Measurements from ENCODE around the gene CHDH.

CHDH gene

DNA sequence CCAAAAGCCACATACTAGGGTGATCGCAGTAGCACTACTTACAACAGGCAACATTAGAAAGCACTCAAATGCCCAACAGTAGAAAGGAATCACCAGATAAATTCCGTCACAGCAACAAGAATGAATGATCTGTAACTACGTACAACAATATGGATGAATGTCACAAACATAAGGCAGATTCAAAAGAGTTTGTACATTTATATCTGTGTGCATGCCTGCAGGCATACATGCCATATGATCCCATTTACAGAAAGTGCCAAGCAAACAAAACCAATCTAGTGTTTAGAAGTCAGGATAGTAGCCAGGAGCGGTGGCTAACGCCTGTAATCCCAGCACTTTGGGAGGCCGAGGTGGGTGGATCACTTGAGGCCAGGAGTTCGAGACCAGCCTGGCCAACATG lies 3.7 kb upstream of the CHDH start:
- TF ChIP-seq ZNF274 (IDR thresholded peaks at IDR 0.05; ENCODE audit: low read depth, low read length) (no peak), YY1 (IDR thresholded peaks at IDR 0.05; ENCODE audit: insufficient read depth, insufficient read length) (no peak), SUZ12 (IDR thresholded peaks at IDR 0.05; ENCODE audit: extremely low read depth, insufficient read depth, insufficient read length) (no peak)
- no peak overlapping the region for H3K9ac ChIP-seq (ENCODE audit: insufficient read length, low read depth)
- no peak overlapping the region for H3K4me3 ChIP-seq (ENCODE audit: insufficient read length, low read depth)
- peaks cover 8% of the 10 kb centered on the region for H3K27me3 ChIP-seq (ENCODE audit: insufficient read depth, insufficient read length)
- peaks cover 5% of the 10 kb centered on the region for H3K4me1 ChIP-seq (ENCODE audit: insufficient read depth, insufficient read length)
- H3K9me3 ChIP-seq (ENCODE audit: insufficient read depth, low read length): no peaks in the 10 kb centered on the region
- H3K36me3 ChIP-seq (ENCODE audit: insufficient read depth, insufficient read length, low read length): peaks cover 22% of the 10 kb centered on the region
- DNase-seq (ENCODE audit: low read depth, low spot score): no peak

DNA sequence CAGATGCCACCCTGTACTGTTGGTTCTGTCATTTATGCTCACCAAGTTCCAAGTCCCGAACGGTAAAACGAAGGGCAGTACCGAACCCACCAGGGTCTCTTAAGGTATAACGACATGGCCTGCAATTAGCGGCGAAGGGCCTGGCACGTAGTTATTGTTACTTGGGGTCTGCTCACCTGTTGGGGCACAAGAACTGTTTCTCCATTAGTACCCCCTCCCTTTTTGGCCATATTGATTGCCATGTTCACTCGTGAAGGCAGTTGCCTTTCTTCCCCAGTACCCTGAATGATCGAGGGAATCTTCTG lies 584 bp upstream of the CHDH start:
- H3K27me3 ChIP-seq (ENCODE audit: insufficient read depth, insufficient read length): peaks cover 8% of the 10 kb centered on the region
- peaks cover 26% of the 10 kb centered on the region for H3K4me1 ChIP-seq (ENCODE audit: insufficient read depth, insufficient read length)
- peaks cover 12% of the 10 kb centered on the region for H3K36me3 ChIP-seq (ENCODE audit: insufficient read depth, insufficient read length, low read length)
- TF ChIP-seq YY1 (IDR thresholded peaks at IDR 0.05; ENCODE audit: insufficient read depth, insufficient read length) (no peak), SUZ12 (IDR thresholded peaks at IDR 0.05; ENCODE audit: extremely low read depth, insufficient read depth, insufficient read length) (no peak), ZNF274 (IDR thresholded peaks at IDR 0.05; ENCODE audit: low read depth, low read length) (no peak)
- no peaks in the 10 kb centered on the region for H3K9me3 ChIP-seq (ENCODE audit: insufficient read depth, low read length)
- H3K9ac ChIP-seq (ENCODE audit: insufficient read length, low read depth): peak overlapping the region; percentile 94
- DNase-seq (ENCODE audit: low read depth, low spot score): no peak
- H3K4me3 ChIP-seq (ENCODE audit: insufficient read length, low read depth): peak overlapping the region; percentile 71

DNA sequence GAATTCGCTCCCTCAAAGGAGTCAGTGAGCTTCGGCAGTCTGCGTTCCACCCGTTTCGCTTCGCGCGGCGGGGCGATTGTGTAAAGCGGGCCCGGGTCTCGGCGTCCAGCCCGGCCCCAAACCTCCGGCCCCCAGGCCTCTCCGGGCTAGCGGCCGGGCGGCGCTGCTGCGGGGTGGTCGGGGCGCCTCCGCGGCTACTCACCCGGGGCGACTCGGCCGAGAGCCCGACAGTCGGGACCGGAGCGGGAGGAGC lies 412 bp downstream of the CHDH start:
- peaks cover 26% of the 10 kb centered on the region for H3K4me1 ChIP-seq (ENCODE audit: insufficient read depth, insufficient read length)
- no peak for TF ChIP-seq YY1 (IDR thresholded peaks at IDR 0.05; ENCODE audit: insufficient read depth, insufficient read length)
- no peak for TF ChIP-seq SUZ12 (IDR thresholded peaks at IDR 0.05; ENCODE audit: extremely low read depth, insufficient read depth, insufficient read length)
- TF ChIP-seq ZNF274 (IDR thresholded peaks at IDR 0.05; ENCODE audit: low read depth, low read length): no peak
- peaks cover 12% of the 10 kb centered on the region for H3K36me3 ChIP-seq (ENCODE audit: insufficient read depth, insufficient read length, low read length)
- H3K4me3 ChIP-seq (ENCODE audit: insufficient read length, low read depth): peak overlapping the region; percentile 71
- no peak for DNase-seq (ENCODE audit: low read depth, low spot score)
- H3K9me3 ChIP-seq (ENCODE audit: insufficient read depth, low read length): no peaks in the 10 kb centered on the region
- H3K27me3 ChIP-seq (ENCODE audit: insufficient read depth, insufficient read length): peaks cover 8% of the 10 kb centered on the region
- H3K9ac ChIP-seq (ENCODE audit: insufficient read length, low read depth): peak overlapping the region; percentile 94

DNA sequence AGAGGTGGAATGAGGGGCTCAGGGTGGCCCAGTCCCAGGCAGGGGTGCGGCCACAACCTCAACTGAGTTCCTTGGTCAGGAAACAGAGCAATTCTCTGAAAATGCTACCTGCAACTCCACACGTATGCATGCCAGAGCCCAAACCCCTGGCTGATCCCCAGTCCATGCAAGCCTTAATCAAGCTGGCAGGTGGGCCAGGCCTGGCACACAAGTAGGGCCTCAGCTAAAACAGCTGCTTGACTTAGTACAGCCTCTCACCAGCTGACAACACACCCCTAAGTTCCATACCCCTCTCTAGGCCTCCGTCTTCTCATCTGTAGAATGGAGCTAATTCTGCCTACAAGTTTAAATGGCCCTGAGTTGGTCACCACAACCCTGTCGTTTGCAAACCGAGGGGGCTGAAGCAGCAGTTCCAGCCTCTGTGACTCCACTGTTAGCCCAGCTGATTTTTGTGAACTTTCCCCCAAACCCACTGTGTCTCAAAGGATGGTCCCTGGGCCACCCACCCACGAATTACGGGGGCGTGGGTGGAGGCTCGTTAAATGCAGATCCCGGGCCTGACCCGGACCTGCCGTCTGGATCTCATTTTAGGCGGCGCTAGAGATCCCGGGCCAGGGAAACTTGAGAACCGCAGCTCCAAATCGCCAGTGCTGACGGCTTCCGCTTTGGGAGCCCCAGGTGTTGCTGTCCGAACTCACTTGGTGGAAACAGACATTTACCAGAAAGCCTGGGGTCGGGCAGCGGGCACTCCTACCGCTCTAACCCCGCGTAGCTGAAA lies 927 bp downstream of the CHDH start:
- no peaks in the 10 kb centered on the region for H3K9me3 ChIP-seq (ENCODE audit: insufficient read depth, low read length)
- peak overlapping the region; percentile 71 for H3K4me3 ChIP-seq (ENCODE audit: insufficient read length, low read depth)
- H3K9ac ChIP-seq (ENCODE audit: insufficient read length, low read depth): peak overlapping the region; percentile 94
- H3K4me1 ChIP-seq (ENCODE audit: insufficient read depth, insufficient read length): peaks cover 26% of the 10 kb centered on the region
- peaks cover 16% of the 10 kb centered on the region for H3K36me3 ChIP-seq (ENCODE audit: insufficient read depth, insufficient read length, low read length)
- no peak for TF ChIP-seq SUZ12 (IDR thresholded peaks at IDR 0.05; ENCODE audit: extremely low read depth, insufficient read depth, insufficient read length)
- TF ChIP-seq YY1 (IDR thresholded peaks at IDR 0.05; ENCODE audit: insufficient read depth, insufficient read length): no peak
- peaks cover 8% of the 10 kb centered on the region for H3K27me3 ChIP-seq (ENCODE audit: insufficient read depth, insufficient read length)
- DNase-seq (ENCODE audit: low read depth, low spot score): peak; percentile 66

DNA sequence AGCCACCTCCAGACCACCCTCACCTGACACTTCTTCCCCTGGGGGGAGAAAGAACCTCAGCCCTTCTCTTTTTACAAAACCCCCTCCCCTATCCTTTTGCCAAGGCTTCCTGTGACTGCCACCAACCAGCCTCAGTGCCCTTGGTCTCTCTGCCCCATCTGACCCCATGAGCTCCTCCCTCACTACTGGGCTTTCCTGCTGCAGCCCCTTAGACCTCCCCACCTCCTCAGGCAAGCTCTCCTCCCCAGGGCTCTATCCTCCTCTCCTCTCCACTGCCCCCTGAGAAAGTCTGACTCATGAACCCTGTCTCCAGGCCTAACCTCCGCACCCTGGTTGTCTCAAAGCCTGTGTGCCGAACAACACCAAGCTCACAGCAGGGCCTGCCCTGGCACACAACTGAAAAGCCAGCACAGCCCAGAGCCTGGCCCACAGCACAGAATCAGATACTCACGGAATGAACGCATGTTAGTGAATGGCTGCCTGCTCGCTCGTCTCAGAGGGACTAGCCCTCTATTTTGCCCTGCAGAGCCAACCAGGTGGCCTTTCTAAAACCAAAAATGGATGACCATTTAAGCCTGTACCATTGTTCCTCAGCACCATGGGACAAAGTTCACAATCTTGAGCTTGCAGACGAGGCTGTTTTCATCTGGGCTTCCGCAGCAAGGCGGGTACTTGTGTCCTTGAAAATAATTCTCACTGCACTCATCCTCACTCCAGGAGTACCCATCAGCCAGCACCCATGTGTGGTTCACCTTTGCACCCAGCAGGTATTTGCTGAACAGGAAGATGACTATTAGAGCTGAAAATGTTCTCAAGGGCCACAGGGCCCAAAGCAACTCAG lies 1.7 kb downstream of the CHDH start:
- no peak overlapping the region for H3K9ac ChIP-seq (ENCODE audit: insufficient read length, low read depth)
- TF ChIP-seq ZNF274 (IDR thresholded peaks at IDR 0.05; ENCODE audit: low read depth, low read length) (no peak), SUZ12 (IDR thresholded peaks at IDR 0.05; ENCODE audit: extremely low read depth, insufficient read depth, insufficient read length) (no peak), YY1 (IDR thresholded peaks at IDR 0.05; ENCODE audit: insufficient read depth, insufficient read length) (no peak)

DNA sequence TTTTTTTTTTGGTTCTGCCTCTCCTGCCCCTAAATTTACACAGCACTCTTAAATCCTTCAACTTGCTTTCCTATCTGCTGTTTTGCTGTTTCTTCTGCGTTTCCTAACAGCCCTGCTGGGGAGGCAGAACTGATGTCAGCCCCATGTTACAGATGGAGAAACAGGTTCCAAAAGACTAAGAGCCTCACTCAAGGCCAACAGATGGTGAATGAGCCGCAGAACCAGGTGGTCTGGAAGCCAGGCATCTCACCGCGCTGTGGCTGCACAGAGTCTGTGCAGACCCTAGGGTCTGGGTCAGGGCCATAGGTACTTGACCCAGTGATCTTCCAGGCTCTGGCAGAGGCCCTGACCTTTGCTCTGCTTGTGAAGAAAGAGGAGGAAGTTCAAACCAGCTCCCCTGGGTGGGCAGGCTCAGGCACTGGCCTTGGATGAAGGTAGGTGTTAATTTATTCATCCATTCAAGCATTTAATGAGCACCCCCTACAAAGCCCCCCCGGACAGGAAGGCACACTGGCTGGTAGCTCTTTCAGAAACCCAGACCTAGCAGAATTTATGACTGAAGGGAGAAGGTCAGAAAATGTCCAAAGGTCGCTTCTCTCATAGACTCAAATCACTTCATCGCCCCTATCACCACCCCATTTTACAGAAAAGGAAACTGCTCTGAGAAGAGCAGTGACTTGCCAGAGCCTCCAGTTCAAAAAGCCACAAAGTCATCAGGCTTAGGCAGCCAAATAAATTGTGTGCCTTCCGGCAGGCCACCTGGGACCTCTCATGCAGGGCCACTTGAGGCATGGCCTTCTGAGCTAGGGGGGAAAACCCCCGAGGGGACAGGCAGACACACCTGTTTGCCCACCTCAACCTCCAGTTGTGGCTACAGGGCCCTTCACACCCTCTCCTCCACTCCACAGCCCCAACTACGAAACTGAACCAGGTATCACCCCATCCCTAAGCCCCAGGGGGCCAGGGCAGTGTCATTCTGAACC lies 2.7 kb downstream of the CHDH start:
- Histone ChIP-seq H3K4me3 (ENCODE audit: insufficient read length, low read depth) (no peak overlapping the region), H3K9ac (ENCODE audit: insufficient read length, low read depth) (no peak overlapping the region), H3K4me1 (ENCODE audit: insufficient read depth, insufficient read length) (peaks cover 26% of the 10 kb centered on the region), H3K36me3 (ENCODE audit: insufficient read depth, insufficient read length, low read length) (peaks cover 22% of the 10 kb centered on the region), H3K27me3 (ENCODE audit: insufficient read depth, insufficient read length) (peaks cover 8% of the 10 kb centered on the region), H3K9me3 (ENCODE audit: insufficient read depth, low read length) (no peaks in the 10 kb centered on the region)
- TF ChIP-seq SUZ12 (IDR thresholded peaks at IDR 0.05; ENCODE audit: extremely low read depth, insufficient read depth, insufficient read length): no peak
- TF ChIP-seq ZNF274 (IDR thresholded peaks at IDR 0.05; ENCODE audit: low read depth, low read length): no peak
- TF ChIP-seq YY1 (IDR thresholded peaks at IDR 0.05; ENCODE audit: insufficient read depth, insufficient read length): no peak
- no peak for DNase-seq (ENCODE audit: low read depth, low spot score)

More for the DNA sequence above, 1.7 kb downstream of the CHDH start:
- Histone ChIP-seq H3K36me3 (ENCODE audit: insufficient read depth, insufficient read length, low read length) (peaks cover 19% of the 10 kb centered on the region), H3K4me1 (ENCODE audit: insufficient read depth, insufficient read length) (peaks cover 26% of the 10 kb centered on the region), H3K27me3 (ENCODE audit: insufficient read depth, insufficient read length) (peaks cover 8% of the 10 kb centered on the region), H3K9me3 (ENCODE audit: insufficient read depth, low read length) (no peaks in the 10 kb centered on the region), H3K4me3 (ENCODE audit: insufficient read length, low read depth) (peak overlapping the region; percentile 71)
- no peak for DNase-seq (ENCODE audit: low read depth, low spot score)
